Measurements from ENCODE around the gene SSUH2.

- TF ChIP-seq CTCF (IDR thresholded peaks at IDR 0.05) (no peak), POLR2A (IDR thresholded peaks at IDR 0.05) (no peak)
Observed at GRCh38 chr3:8639659-8640000, 5.0 kb downstream of the SSUH2 start.

All from tibial nerve (tissue), 3 donors.